Nasal cavity respiratory epithelium epithelial cell of viscerocranial mucosa (primary cell): ENCODE data around the gene HAPLN3. TPM values are rescaled to one million over a fixed set of nuclear protein-coding genes. Genes with fewer than 3 reads are reported as not detected.

Experiments used
- total RNA-seq: library from RNA; depleted of rRNA; stranded (reverse); fragments of >200 nt; gene quantifications from 2 replicates; pipeline ENCODE4 v1.2.3, GENCODE V29; 2014

Gene HAPLN3
- 0.68 and 5.1 TPM in 2 replicates for total RNA-seq

GRCh38 chr15:88894819-88895767 lies at the start of gene HAPLN3:
Gene HAPLN3, minus strand, starts transcription at chr15:88895544. Its CDS starts 8,246 bp downstream, at chr15:88887298.

GRCh38 chr15:88913017-88913849 lies 17.9 kb upstream of the HAPLN3 start, which contains the start of gene MFGE8:
Gene MFGE8, minus strand, starts transcription at chr15:88913379. Its CDS starts 60 bp downstream, at chr15:88913319.

Other genes with a start within 250 kb of the HAPLN3 start
- gene ACAN, start 92.1 kb downstream of the HAPLN3 start, total RNA-seq = not detected in 2 replicates
- 23.2 and 365 TPM in 2 replicates for gene MFGE8, start 17.8 kb upstream of the HAPLN3 start, total RNA-seq
- gene ABHD2, start 192.9 kb upstream of the HAPLN3 start, total RNA-seq = 22.2 and 76.9 TPM in 2 replicates